NCI-H2196 treated with DMSO at 0.1 percent for 48 hours (cell line): ENCODE measurements around the gene SBNO1.
"Not testable (repeated sequence)": the region's sequence is repeated elsewhere in the genome, so short reads cannot be mapped to it uniquely, and the experiment has no call there.

Experiments
- DNase-seq: peaks from one replicate; lab custom pipeline; 2025; ENCODE audit not compliant: unreplicated experiment; lab: John Stamatoyannopoulos, UW

Gene SBNO1

GRCh38 chr12:123364532-123365024 is at the start of gene SBNO1:
Gene SBNO1, minus strand, starts transcription at chr12:123364847. Its CDS starts 14,406 bp downstream, at chr12:123350441.
- DNase-seq: peak; percentile 84

- no peak for DNase-seq
These were observed 45.4 kb upstream of the SBNO1 start for GRCh38 chr12:123410041-123410412.

GRCh38 chr12:123409284-123410040 is 44.8 kb upstream of the SBNO1 start:
- not testable (repeated sequence) for DNase-seq

- DNase-seq: not testable (repeated sequence)
These were observed 44.0 kb upstream of the SBNO1 start for GRCh38 chr12:123408619-123409018.

GRCh38 chr12:123407934-123408333 is 43.3 kb upstream of the SBNO1 start:
- not testable (repeated sequence) for DNase-seq

- DNase-seq: not testable (repeated sequence)
These were observed 42.6 kb upstream of the SBNO1 start for GRCh38 chr12:123407269-123407668.

GRCh38 chr12:123404581-123404980 is 39.9 kb upstream of the SBNO1 start:
- DNase-seq: no peak

GRCh38 chr12:123401753-123402683 is 37.4 kb upstream of the SBNO1 start:
- DNase-seq: no peak

GRCh38 chr12:123399255-123399617 is 34.6 kb upstream of the SBNO1 start:
- no peak for DNase-seq

- no peak for DNase-seq
These were observed 34.1 kb upstream of the SBNO1 start for GRCh38 chr12:123398550-123399254.

- no peak for DNase-seq
These were observed 33.5 kb upstream of the SBNO1 start for GRCh38 chr12:123398177-123398549.

GRCh38 chr12:123397400-123397799 is 32.8 kb upstream of the SBNO1 start:
- no peak for DNase-seq

- DNase-seq: no peak
These were observed 32.3 kb upstream of the SBNO1 start for GRCh38 chr12:123396954-123397353.

- DNase-seq: no peak
These were observed 31.9 kb upstream of the SBNO1 start for GRCh38 chr12:123396543-123396942.

- DNase-seq: no peak
These were observed 30.6 kb upstream of the SBNO1 start for GRCh38 chr12:123395236-123395635.

- no peak for DNase-seq
These were observed 29.1 kb upstream of the SBNO1 start for GRCh38 chr12:123393747-123394146.

- DNase-seq: no peak
These were observed 27.1 kb upstream of the SBNO1 start for GRCh38 chr12:123391546-123392343.

- DNase-seq: no peak
These were observed 26.1 kb upstream of the SBNO1 start for GRCh38 chr12:123390498-123391426.

GRCh38 chr12:123389560-123390351 is 25.1 kb upstream of the SBNO1 start:
- no peak for DNase-seq
